ENCODE results near the gene PVALB.

The PVALB gene

GRCh38 chr22:36816636-36817524 lies at the start of gene PVALB:
PVALB (minus strand) TSS chr22:36817035; CDS start chr22:36817005, 30 bp downstream.
- DNase-seq: no peak

- DNase-seq: no peak
Measured at GRCh38 chr22:36865346-36865745, 48.5 kb upstream of the PVALB start.

- no peak for DNase-seq
Measured at GRCh38 chr22:36864454-36865215, 47.8 kb upstream of the PVALB start.

- DNase-seq: no peak
Measured at GRCh38 chr22:36863979-36864378, 47.1 kb upstream of the PVALB start.

GRCh38 chr22:36863281-36863680 lies 46.4 kb upstream of the PVALB start:
- DNase-seq: no peak

GRCh38 chr22:36862251-36863242 lies 45.7 kb upstream of the PVALB start:
- no peak for DNase-seq

GRCh38 chr22:36860821-36861659 lies 44.2 kb upstream of the PVALB start, which contains the start of gene NCF4:
NCF4 (plus strand) TSS chr22:36861006; CDS start chr22:36861172, 166 bp downstream.
- no peak for DNase-seq

- DNase-seq: no peak
Measured at GRCh38 chr22:36860438-36860820, 43.6 kb upstream of the PVALB start.

- DNase-seq: no peak
Measured at GRCh38 chr22:36860017-36860416, 43.2 kb upstream of the PVALB start.

GRCh38 chr22:36858966-36859365 lies 42.1 kb upstream of the PVALB start:
- no peak for DNase-seq

GRCh38 chr22:36858156-36858555 lies 41.3 kb upstream of the PVALB start:
- DNase-seq: no peak

- DNase-seq: no peak
Measured at GRCh38 chr22:36856792-36857135, 39.9 kb upstream of the PVALB start.

GRCh38 chr22:36856121-36856791 lies 39.4 kb upstream of the PVALB start:
- peak; percentile 90 for DNase-seq

- no peak for DNase-seq
Measured at GRCh38 chr22:36855478-36855877, 38.6 kb upstream of the PVALB start.

GRCh38 chr22:36853407-36854099 lies 36.7 kb upstream of the PVALB start:
- peak; percentile 75 for DNase-seq

GRCh38 chr22:36852056-36852973 lies 35.5 kb upstream of the PVALB start:
- DNase-seq: no peak

GRCh38 chr22:36850682-36851081 lies 33.8 kb upstream of the PVALB start:
- DNase-seq: no peak

GRCh38 chr22:36850056-36850455 lies 33.2 kb upstream of the PVALB start:
- DNase-seq: no peak

GRCh38 chr22:36846949-36847348 lies 30.1 kb upstream of the PVALB start:
- DNase-seq: no peak
